ENCODE results near the gene BBLN. TPM values are rescaled to one million over a fixed set of nuclear protein-coding genes. Genes with fewer than 3 reads are reported as not detected.

Gene BBLN
- total RNA-seq, 1 donor from 2014 or later = 47.3 TPM

DNA sequence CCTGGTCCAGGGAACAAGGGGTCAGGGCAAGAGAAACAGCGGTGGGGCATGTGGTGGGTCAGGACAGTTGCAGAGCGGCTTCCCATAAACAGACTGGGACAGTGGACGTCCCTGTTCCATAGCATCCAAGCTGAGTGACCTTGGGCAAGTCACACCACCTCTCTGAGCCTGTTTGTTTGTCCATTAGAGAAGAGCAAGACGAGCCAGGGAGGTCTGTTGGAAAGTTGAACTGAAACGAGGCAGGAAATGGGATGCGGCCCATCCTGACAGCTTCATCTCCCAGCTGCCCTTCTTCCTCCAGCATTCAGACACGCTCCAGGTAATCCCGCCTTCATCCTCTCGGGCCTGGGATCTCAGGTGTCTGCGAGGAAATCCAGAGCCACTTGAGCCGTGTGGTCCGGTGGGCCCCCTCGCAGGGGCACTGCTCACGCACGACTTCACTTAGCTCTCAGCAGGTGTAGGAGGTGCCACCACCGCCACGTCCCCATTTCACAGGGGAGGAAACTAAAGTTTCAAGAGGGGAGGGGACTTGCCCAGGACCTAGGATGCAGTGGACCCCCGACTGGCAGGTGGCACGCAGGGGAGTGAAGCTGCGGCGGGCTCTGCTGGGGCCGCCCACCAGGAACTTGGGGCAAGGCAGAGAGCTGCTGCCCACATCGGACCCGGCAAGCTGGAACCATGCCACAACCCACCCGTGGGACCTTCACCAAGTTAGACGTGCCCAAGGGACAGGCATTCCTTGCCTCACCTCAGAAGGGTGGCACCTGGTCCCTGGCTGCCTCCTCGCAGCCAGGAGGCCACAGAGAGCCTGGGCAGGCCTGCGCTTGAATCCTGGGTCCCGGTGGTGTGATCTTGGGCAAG, 45.5 kb upstream of the BBLN start:
- H3K36me3 Mint-ChIP-seq (ENCODE audit: low read depth, unreplicated experiment) = peaks cover 13% of the 10 kb centered on the region
- no peak overlapping the region for H3K4me3 Mint-ChIP-seq (ENCODE audit: unreplicated experiment)
- no peak overlapping the region for H3K27ac ChIP-seq (ENCODE audit: low read depth, low read length)
- FAIRE-seq (no peak), DNase-seq (ENCODE audit: low read depth) (no peak)
- no peaks in the 10 kb centered on the region for H3K27me3 ChIP-seq (ENCODE audit: insufficient read depth, low read length)
- TF ChIP-seq, protein P1, sequence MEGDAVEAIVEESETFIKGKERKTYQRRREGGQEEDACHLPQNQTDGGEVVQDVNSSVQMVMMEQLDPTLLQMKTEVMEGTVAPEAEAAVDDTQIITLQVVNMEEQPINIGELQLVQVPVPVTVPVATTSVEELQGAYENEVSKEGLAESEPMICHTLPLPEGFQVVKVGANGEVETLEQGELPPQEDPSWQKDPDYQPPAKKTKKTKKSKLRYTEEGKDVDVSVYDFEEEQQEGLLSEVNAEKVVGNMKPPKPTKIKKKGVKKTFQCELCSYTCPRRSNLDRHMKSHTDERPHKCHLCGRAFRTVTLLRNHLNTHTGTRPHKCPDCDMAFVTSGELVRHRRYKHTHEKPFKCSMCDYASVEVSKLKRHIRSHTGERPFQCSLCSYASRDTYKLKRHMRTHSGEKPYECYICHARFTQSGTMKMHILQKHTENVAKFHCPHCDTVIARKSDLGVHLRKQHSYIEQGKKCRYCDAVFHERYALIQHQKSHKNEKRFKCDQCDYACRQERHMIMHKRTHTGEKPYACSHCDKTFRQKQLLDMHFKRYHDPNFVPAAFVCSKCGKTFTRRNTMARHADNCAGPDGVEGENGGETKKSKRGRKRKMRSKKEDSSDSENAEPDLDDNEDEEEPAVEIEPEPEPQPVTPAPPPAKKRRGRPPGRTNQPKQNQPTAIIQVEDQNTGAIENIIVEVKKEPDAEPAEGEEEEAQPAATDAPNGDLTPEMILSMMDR (IDR thresholded peaks at IDR 0.05; ENCODE audit: insufficient read depth, low read depth, low read length) = no peak
- TF ChIP-seq EZH2 (IDR thresholded peaks at IDR 0.05; ENCODE audit: insufficient read depth, low read length) = no peak
- no peaks in the 10 kb centered on the region for H3K27me3 Mint-ChIP-seq (ENCODE audit: low read depth, unreplicated experiment)
- H3K4me2 ChIP-seq (ENCODE audit: low read length) = no peak overlapping the region
- no peaks in the 10 kb centered on the region for H3K9me3 ChIP-seq (ENCODE audit: insufficient read depth, low read depth, low read length)
- H3K4me1 ChIP-seq (ENCODE audit: insufficient read depth, low read length) = peaks cover 3% of the 10 kb centered on the region
- no peak overlapping the region for H3K27ac Mint-ChIP-seq (ENCODE audit: unreplicated experiment)
- H3K4me3 ChIP-seq (ENCODE audit: insufficient read depth, low read depth, low read length) = no peak overlapping the region
- H3K4me1 Mint-ChIP-seq (ENCODE audit: low read depth, unreplicated experiment) = peaks cover 2% of the 10 kb centered on the region
- no peaks in the 10 kb centered on the region for H3K79me2 ChIP-seq (ENCODE audit: insufficient read depth, low read length)
- no peaks in the 10 kb centered on the region for H3K9me3 Mint-ChIP-seq (ENCODE audit: unreplicated experiment)
- peaks cover 2% of the 10 kb centered on the region for H3K36me3 ChIP-seq (ENCODE audit: insufficient read depth, low read length)
- H2AFZ ChIP-seq (ENCODE audit: low read depth, low read length) = no peak overlapping the region
- H3K9ac ChIP-seq (ENCODE audit: low read length) = no peak overlapping the region
- H4K20me1 ChIP-seq (ENCODE audit: insufficient read depth, low read length) = peaks cover 4% of the 10 kb centered on the region

DNA sequence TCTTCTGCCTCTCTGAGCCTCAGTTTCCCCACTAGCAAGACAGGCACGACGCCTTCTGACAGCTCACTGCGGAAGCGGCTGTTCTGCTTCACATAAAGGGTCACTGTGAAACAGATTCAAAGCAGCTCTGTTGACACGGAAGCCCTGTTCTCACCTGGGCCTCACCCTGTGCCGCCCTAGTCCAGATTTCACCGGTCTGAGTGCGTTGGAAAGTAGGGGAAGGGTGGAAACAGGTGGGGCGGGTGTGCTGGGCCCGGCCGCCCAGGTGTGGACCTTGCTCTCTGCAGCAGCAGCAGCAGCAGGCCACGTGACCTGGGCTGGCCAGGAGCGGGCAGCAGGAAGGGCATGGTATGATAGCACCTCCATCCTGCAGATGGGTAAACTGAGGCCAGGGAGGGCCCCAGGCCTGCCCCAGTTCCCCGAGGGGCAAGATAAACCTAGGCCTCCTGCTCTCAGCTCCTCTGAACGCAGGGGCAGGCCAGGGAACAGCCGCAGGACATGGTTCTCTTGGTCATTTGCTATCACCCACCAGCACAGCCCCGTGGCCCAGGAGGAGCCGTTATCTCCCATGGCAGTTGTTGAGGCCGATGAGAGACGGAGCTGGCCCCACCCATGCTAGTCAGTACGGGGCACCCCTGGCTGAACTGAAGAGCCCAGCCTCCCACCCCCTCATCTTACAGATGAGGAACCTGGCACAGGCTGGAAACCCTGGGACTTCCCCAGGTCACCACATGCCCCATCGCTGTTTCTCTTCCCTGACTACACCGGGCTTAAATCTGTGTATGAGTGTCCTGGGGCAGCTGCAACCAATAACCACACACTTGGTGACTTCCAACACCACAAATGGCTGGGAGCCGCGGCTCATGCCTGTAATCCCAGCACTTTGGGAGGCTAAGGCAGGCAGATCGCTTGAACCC, 44.6 kb upstream of the BBLN start:
- Mint-ChIP-seq H3K9me3 (ENCODE audit: unreplicated experiment) (no peaks in the 10 kb centered on the region), H3K27ac (ENCODE audit: unreplicated experiment) (peak overlapping the region; percentile 41), H3K36me3 (ENCODE audit: low read depth, unreplicated experiment) (peaks cover 13% of the 10 kb centered on the region), H3K27me3 (ENCODE audit: low read depth, unreplicated experiment) (no peaks in the 10 kb centered on the region), H3K4me3 (ENCODE audit: unreplicated experiment) (no peak overlapping the region), H3K4me1 (ENCODE audit: low read depth, unreplicated experiment) (peaks cover 2% of the 10 kb centered on the region)
- Histone ChIP-seq H3K27ac (ENCODE audit: low read depth, low read length) (no peak overlapping the region), H2AFZ (ENCODE audit: low read depth, low read length) (no peak overlapping the region), H3K4me1 (ENCODE audit: insufficient read depth, low read length) (peaks cover 3% of the 10 kb centered on the region), H3K9ac (ENCODE audit: low read length) (no peak overlapping the region), H3K36me3 (ENCODE audit: insufficient read depth, low read length) (no peaks in the 10 kb centered on the region), H4K20me1 (ENCODE audit: insufficient read depth, low read length) (peaks cover 4% of the 10 kb centered on the region), H3K9me3 (ENCODE audit: insufficient read depth, low read depth, low read length) (no peaks in the 10 kb centered on the region), H3K79me2 (ENCODE audit: insufficient read depth, low read length) (no peaks in the 10 kb centered on the region), H3K27me3 (ENCODE audit: insufficient read depth, low read length) (no peaks in the 10 kb centered on the region), H3K4me2 (ENCODE audit: low read length) (no peak overlapping the region), H3K4me3 (ENCODE audit: insufficient read depth, low read depth, low read length) (no peak overlapping the region)
- no peak for TF ChIP-seq EZH2 (IDR thresholded peaks at IDR 0.05; ENCODE audit: insufficient read depth, low read length)
- TF ChIP-seq, protein P1 (IDR thresholded peaks at IDR 0.05; ENCODE audit: insufficient read depth, low read depth, low read length) = no peak
- no peak for DNase-seq (ENCODE audit: low read depth)
- no peak for FAIRE-seq

All from astrocyte (in vitro differentiated cells and primary cell).